NCI-H1694 (cell line): Measurements from ENCODE around the gene PGGT1B.
"Not testable (repeated sequence)": the region's sequence is repeated elsewhere in the genome, so short reads cannot be mapped to it uniquely, and the experiment has no call there.

Experiments used
- DNase-seq: peaks from one replicate; lab custom pipeline; 2025; lab: John Stamatoyannopoulos, UW

PGGT1B gene

GRCh38 chr5:115257981-115258380 lies 4.7 kb downstream of the PGGT1B start:
- DNase-seq = no peak

GRCh38 chr5:115249379-115249778 lies 13.3 kb downstream of the PGGT1B start:
- DNase-seq = not testable (repeated sequence)

GRCh38 chr5:115246361-115246991 lies 16.2 kb downstream of the PGGT1B start:
- peak; percentile 24 for DNase-seq

- DNase-seq = no peak
These were observed 19.3 kb downstream of the PGGT1B start for GRCh38 chr5:115243412-115243811.

GRCh38 chr5:115241881-115242642 lies 20.6 kb downstream of the PGGT1B start:
- DNase-seq = no peak

GRCh38 chr5:115237066-115237465 lies 25.6 kb downstream of the PGGT1B start:
- no peak for DNase-seq

GRCh38 chr5:115236599-115236998 lies 26.1 kb downstream of the PGGT1B start:
- DNase-seq = no peak

GRCh38 chr5:115231598-115231997 lies 31.1 kb downstream of the PGGT1B start:
- DNase-seq = no peak

- DNase-seq = no peak
These were observed 33.1 kb downstream of the PGGT1B start for GRCh38 chr5:115229606-115230005.

GRCh38 chr5:115227281-115227680 lies 35.4 kb downstream of the PGGT1B start:
- DNase-seq = no peak

- no peak for DNase-seq
These were observed 48.1 kb downstream of the PGGT1B start for GRCh38 chr5:115214541-115214940.

GRCh38 chr5:115209279-115209678 lies 53.4 kb downstream of the PGGT1B start:
- no peak for DNase-seq

GRCh38 chr5:115202952-115203351 lies 59.7 kb downstream of the PGGT1B start:
- DNase-seq = no peak

GRCh38 chr5:115196161-115196560 lies 66.5 kb downstream of the PGGT1B start:
- no peak for DNase-seq

GRCh38 chr5:115194676-115195075 lies 68.0 kb downstream of the PGGT1B start:
- no peak for DNase-seq

GRCh38 chr5:115193295-115193694 lies 69.4 kb downstream of the PGGT1B start:
- no peak for DNase-seq

- no peak for DNase-seq
These were observed 70.6 kb downstream of the PGGT1B start for GRCh38 chr5:115192098-115192497.

GRCh38 chr5:115191474-115192031 lies 71.1 kb downstream of the PGGT1B start:
- no peak for DNase-seq

- no peak for DNase-seq
These were observed 72.3 kb downstream of the PGGT1B start for GRCh38 chr5:115190388-115190787.

GRCh38 chr5:115189866-115190265 lies 72.8 kb downstream of the PGGT1B start:
- DNase-seq = no peak

GRCh38 chr5:115186794-115187193 lies 75.9 kb downstream of the PGGT1B start:
- DNase-seq = no peak

- no peak for DNase-seq
These were observed 77.9 kb downstream of the PGGT1B start for GRCh38 chr5:115184770-115185169.

- no peak for DNase-seq
These were observed 80.9 kb downstream of the PGGT1B start for GRCh38 chr5:115181757-115182156.
